Gastroesophageal sphincter (tissue), 3 donors: ENCODE measurements around the gene VIPR2.

Experiments used
- POLR2A ChIP-seq, 2 donors: fragments of 450-650 bp; IDR thresholded peaks; one replicate each; pipeline ENCODE4 v1.6.1; 2017; ENCODE audit warnings: antibody characterized with exemption in 2 of 2, mild to moderate bottlenecking in 2 of 2, moderate library complexity in 1 of 2
- POLR2AphosphoS5 ChIP-seq: sonication (generic); formaldehyde crosslinking; IDR thresholded peaks from one replicate; pipeline ENCODE4 v1.6.1; 2017; ENCODE audit warnings: antibody characterized with exemption
- TF ChIP-seq, protein P1 (sequence below), 4 experiments: fragments of 200-600 bp in 2 of 4; fragments of 450-650 bp in 2 of 4; sonication (generic) in 1 of 4; IDR thresholded peaks; one replicate each; pipeline ENCODE4 v1.5.1; 2017 to 2019; ENCODE audit warnings: antibody characterized with exemption in 4 of 4, mild to moderate bottlenecking in 2 of 4, moderate library complexity in 2 of 4

DNA sequence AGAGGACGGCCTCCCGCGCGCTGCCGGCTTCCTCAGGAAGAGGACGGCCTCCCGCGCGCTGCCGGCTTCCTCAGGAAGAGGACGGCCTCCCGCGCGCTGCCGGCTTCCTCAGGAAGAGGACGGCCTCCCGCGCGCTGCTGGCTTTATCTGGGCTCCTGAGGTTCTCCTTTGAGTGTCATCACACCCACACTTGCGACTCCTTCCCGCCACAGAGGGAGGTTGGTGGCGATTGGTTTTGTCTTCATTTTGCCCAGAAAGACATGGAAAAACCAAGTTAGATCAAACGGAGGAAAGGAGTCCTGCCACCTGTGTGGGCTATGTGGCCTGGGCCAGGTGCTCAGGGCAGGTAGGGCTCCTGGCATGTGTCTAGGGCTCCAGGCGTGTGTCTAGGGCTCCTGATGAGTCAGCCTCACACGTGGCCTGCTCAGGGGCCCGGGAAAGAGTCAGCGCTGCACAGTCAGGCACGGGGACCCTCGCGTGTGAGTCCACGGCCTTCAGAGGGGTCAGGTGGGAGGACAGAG is 138.0 kb downstream of the VIPR2 start:
- TF ChIP-seq POLR2A (IDR thresholded peaks at IDR 0.05) (no peak), POLR2AphosphoS5 (no peak)
- TF ChIP-seq, protein P1, sequence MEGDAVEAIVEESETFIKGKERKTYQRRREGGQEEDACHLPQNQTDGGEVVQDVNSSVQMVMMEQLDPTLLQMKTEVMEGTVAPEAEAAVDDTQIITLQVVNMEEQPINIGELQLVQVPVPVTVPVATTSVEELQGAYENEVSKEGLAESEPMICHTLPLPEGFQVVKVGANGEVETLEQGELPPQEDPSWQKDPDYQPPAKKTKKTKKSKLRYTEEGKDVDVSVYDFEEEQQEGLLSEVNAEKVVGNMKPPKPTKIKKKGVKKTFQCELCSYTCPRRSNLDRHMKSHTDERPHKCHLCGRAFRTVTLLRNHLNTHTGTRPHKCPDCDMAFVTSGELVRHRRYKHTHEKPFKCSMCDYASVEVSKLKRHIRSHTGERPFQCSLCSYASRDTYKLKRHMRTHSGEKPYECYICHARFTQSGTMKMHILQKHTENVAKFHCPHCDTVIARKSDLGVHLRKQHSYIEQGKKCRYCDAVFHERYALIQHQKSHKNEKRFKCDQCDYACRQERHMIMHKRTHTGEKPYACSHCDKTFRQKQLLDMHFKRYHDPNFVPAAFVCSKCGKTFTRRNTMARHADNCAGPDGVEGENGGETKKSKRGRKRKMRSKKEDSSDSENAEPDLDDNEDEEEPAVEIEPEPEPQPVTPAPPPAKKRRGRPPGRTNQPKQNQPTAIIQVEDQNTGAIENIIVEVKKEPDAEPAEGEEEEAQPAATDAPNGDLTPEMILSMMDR (IDR thresholded peaks at IDR 0.05): no peak
